Heart left ventricle (tissue), 16 donors: Measurements from ENCODE around the gene MAGED2. TPM values are rescaled to one million over a fixed set of nuclear protein-coding genes. Genes with fewer than 3 reads are reported as not detected.

ENCODE experiments used
- ATAC-seq, 4 donors: fragments of 200-7000 bp; cut with Tn5 transposase; one replicate each; pipeline ENCODE4 v1.9.1; 2020 to 2022; ENCODE audit warnings: moderate library complexity in 4 of 4, mild to moderate bottlenecking in 3 of 4, moderate number of reproducible peaks in 1 of 4
- DNase-seq, 5 donors: peaks; one replicate each; pipeline ENCODE4 v3.0.0-alpha.2; 2020
- H3K27ac ChIP-seq, 12 donors: fragments of 200-600 bp; sonication (generic) in 4 of 12; one replicate each; pipeline versions ENCODE4 v1.5.0 to v1.8.0; 2016 to 2022; ENCODE audit warnings: mild to moderate bottlenecking in 2 of 12
- H3K27me3 ChIP-seq, 9 donors: fragments of 200-600 bp; sonication (generic) in 2 of 9; one replicate each; pipeline versions ENCODE4 v1.5.1 to v1.8.0; 2016 to 2022; ENCODE audit warnings: mild to moderate bottlenecking in 3 of 9
- H3K36me3 ChIP-seq, 9 donors: fragments of 200-600 bp; sonication (generic) in 2 of 9; one replicate each; pipeline versions ENCODE4 v1.5.0 to v1.8.0; 2018 to 2022; ENCODE audit warnings: mild to moderate bottlenecking in 2 of 9
- H3K4me1 ChIP-seq, 12 donors: fragments of 200-600 bp; sonication (generic) in 4 of 12; one replicate each; pipeline versions ENCODE4 v1.5.0 to v1.8.0; 2016 to 2022; ENCODE audit warnings: mild to moderate bottlenecking in 3 of 12
- H3K4me3 ChIP-seq, 12 donors: fragments of 200-600 bp; sonication (generic) in 4 of 12; one replicate each; pipeline versions ENCODE4 v1.5.0 to v1.8.0; 2017 to 2022; ENCODE audit warnings: mild to moderate bottlenecking in 9 of 12, moderate library complexity in 4 of 12
- H3K9me3 ChIP-seq, 12 donors: fragments of 200-600 bp; sonication (generic) in 4 of 12; one replicate each; pipeline versions ENCODE4 v1.5.0 to v1.8.0; 2016 to 2022; ENCODE audit warnings: mild to moderate bottlenecking in 1 of 12
- CTCF ChIP-seq, 12 donors: fragments of 200-600 bp; sonication (generic) in 4 of 12; IDR thresholded peaks; one replicate each; pipeline versions ENCODE4 v1.5.0 to v1.8.0; 2018 to 2022; ENCODE audit warnings: antibody characterized with exemption in 12 of 12, mild to moderate bottlenecking in 5 of 12
- POLR2A ChIP-seq, 2 donors: fragments of 450-650 bp; IDR thresholded peaks; one replicate each; pipeline ENCODE4 v1.6.1; 2017; ENCODE audit warnings: antibody characterized with exemption in 2 of 2, mild to moderate bottlenecking in 2 of 2, moderate library complexity in 2 of 2
- WGBS, 4 donors: extraction: QIAGEN DNeasy Blood & Tissue Kit in 2 of 4; methylation state at CpG; one replicate each; pipeline versions ENCODE4 v1.1.5 to v1.1.7; 2013 to 2018; 5-methylcytosine and 5-hydroxymethylcytosine counted together
- intact Hi-C, 10 donors: fragments of 100-400 bp; cut with DNase I; formaldehyde crosslinking; loops; one replicate each; pipeline versions ENCODE4 v1.11.1 to v1.14.2; 2022
- polyA plus RNA-seq, 2 donors: library from polyadenylated mRNA; stranded (reverse); fragments of 200-250 nt; gene quantifications; one replicate each; pipeline ENCODE4 v1.2.3, GENCODE V29; 2013
- total RNA-seq, 9 donors: library from RNA; depleted of rRNA in 2 of 9; stranded (reverse); fragments of >200 nt in 2 of 9; fragmentation: NEBNext Ultra II Directional in 3 of 9; extraction: Animal tissue kit (Norgen Biotek cat#: 25700) in 3 of 9; gene quantifications; one replicate each; pipeline versions ENCODE4 v1.1.0 to v1.2.4, GENCODE V29; 2016 to 2023
- donor health status: ischemic (EF 13 %, LVEDD 7.1; RV severe dilation, severe dysfunction).
- donor health status: healthy with polysubstance abuse.
- donor health status: DM: no; HTN: yes; CAD: no.
- donor health status: DM: no; HTN: no; CAD: no.
- donor health status: ischemic (EF 25% LVEDD 6.9; RV normal size, moderate dysfunction).
- donor health status: ischemic (EF 25% LVEDD 5.7; RV mildly dilated, moderate dysfunction).
- donor health status: healthy.
- donor health status: DM: yes; HTN: yes; CAD: no.
- donor health status: ischemic (EF 35%, LVEDD 5.7; RV mildly dilated, moderate dysfunction).
- donor health status: nonischemic (EF 11% LVEDD 7.7; RV severe dilation, severe dysfunction).
- donor health status: DM: yes; HTN: yes; CAD: no.
- donor health status: PGD.
- donor health status: ischemic (EF 29% LVEDD 5.4; RV normal size, mild dysfunction).
- donor health status: nonischemic (EF 23%, LVEDD 6.1; RV moderate dilation, normal function).

MAGED2 gene
- total and polyA plus RNA-seq, 11 donors = 59.3 to 126 (median 92.7) TPM

GRCh38 chrX:54799046-54799445, 8.5 kb upstream of the MAGED2 start:
- intact Hi-C loops = no loop called here
- ATAC-seq (no peak), DNase-seq (no peak)
- Histone ChIP-seq H3K4me1 (no peaks in the 10 kb centered on the region), H3K4me3 (no peak overlapping the region), H3K27me3 (peaks cover 0 to 4% (median 0%) of the 10 kb centered on the region in 9 donors), H3K9me3 (no peaks in the 10 kb centered on the region), H3K36me3 (no peaks in the 10 kb centered on the region), H3K27ac (no peak overlapping the region)
- WGBS, 4 donors = 76 to 92% (median 81%) methylated on average over 2 of the region's 2 CpGs
- TF ChIP-seq CTCF (IDR thresholded peaks at IDR 0.05) (no peak), POLR2A (IDR thresholded peaks at IDR 0.05) (no peak)

- TF ChIP-seq CTCF (IDR thresholded peaks at IDR 0.05) (no peak), POLR2A (IDR thresholded peaks at IDR 0.05) (no peak)
- peaks cover 0 to 38% (median 25%) of the 10 kb centered on the region in 9 donors for H3K36me3 ChIP-seq
- H3K27me3 ChIP-seq = peaks cover 0 to 4% (median 0%) of the 10 kb centered on the region in 9 donors
- H3K9me3 ChIP-seq = no peaks in the 10 kb centered on the region
- peak; percentile 79 to 92 (median 87) for ATAC-seq
- intact Hi-C loops = loop anchor here in 5 of 10 donors (2.0 to 10.0 kb wide), 5 partner anchors 163 to 766 kb away; partner anchors contain the start of genes APEX2 (in 2 of the 5) and PHF8 (in 1 of the 5)
- peak overlapping the region; percentile 78 to 98 (median 89) for H3K27ac ChIP-seq
- DNase-seq = peak; percentile 75 to 83 (median 82)
- peaks cover 0 to 18% (median 7%) of the 10 kb centered on the region in 12 donors for H3K4me1 ChIP-seq
- peak overlapping the region; percentile 46 to 99 (median 71) for H3K4me3 ChIP-seq
- WGBS, 4 donors = 0 to 45% (median 15%) methylated on average over 23 of the region's 23 CpGs
Measured at GRCh38 chrX:54808109-54808604, 612 bp downstream of the MAGED2 start.

GRCh38 chrX:54808605-54809483, 1.3 kb downstream of the MAGED2 start:
- peaks cover 0 to 18% (median 7%) of the 10 kb centered on the region in 12 donors for H3K4me1 ChIP-seq
- H3K9me3 ChIP-seq = no peaks in the 10 kb centered on the region
- no peaks in the 10 kb centered on the region for H3K27me3 ChIP-seq
- intact Hi-C loops = loop anchor here in 5 of 10 donors (2.0 to 10.0 kb wide), 5 partner anchors 164 to 767 kb away; partner anchors contain the start of genes APEX2 (in 2 of the 5) and PHF8 (in 1 of the 5)
- WGBS, 4 donors = 2 to 45% (median 21%) methylated on average over 32 to 38 of the region's 38 CpGs
- ATAC-seq = peak; percentile 88 to 93 (median 90)
- peaks cover 0 to 45% (median 32%) of the 10 kb centered on the region in 9 donors for H3K36me3 ChIP-seq
- peak overlapping the region; percentile 78 to 98 (median 89) for H3K27ac ChIP-seq
- peak overlapping the region; percentile 46 to 99 (median 71) for H3K4me3 ChIP-seq
- no peak for TF ChIP-seq POLR2A (IDR thresholded peaks at IDR 0.05)
- TF ChIP-seq CTCF (IDR thresholded peaks at IDR 0.05) = no peak
- DNase-seq = peak; percentile 92 to 96 (median 94)

GRCh38 chrX:54810532-54810931, 3.0 kb downstream of the MAGED2 start:
- Histone ChIP-seq H3K27ac (no peak overlapping the region), H3K9me3 (no peaks in the 10 kb centered on the region), H3K36me3 (peaks cover 0 to 61% (median 49%) of the 10 kb centered on the region in 9 donors), H3K4me1 (peaks cover 0 to 18% (median 7%) of the 10 kb centered on the region in 12 donors), H3K27me3 (no peaks in the 10 kb centered on the region), H3K4me3 (no peak overlapping the region)
- DNase-seq (no peak), ATAC-seq (no peak)
- 73 to 91% (median 80%) methylated on average over 4 to 5 of the region's 5 CpGs for WGBS, 4 donors
- intact Hi-C loops = no loop called here
- TF ChIP-seq CTCF (IDR thresholded peaks at IDR 0.05) (no peak), POLR2A (IDR thresholded peaks at IDR 0.05) (no peak)
